C4-2B (cell line): Measurements from ENCODE around the gene AK4.

Experiments used
- H3K27ac ChIP-seq: fragments of 450-650 bp; 2 replicates; pipeline ENCODE4 v1.5.1; 2017
- ZFX ChIP-seq: fragments of 450-650 bp; IDR thresholded peaks from 2 replicates; pipeline ENCODE4 v1.6.1; 2017
- TF ChIP-seq, protein P1 (sequence below): fragments of 450-650 bp; conservative IDR thresholded peaks from 2 replicates; pipeline ENCODE4 v1.5.1; 2017; ENCODE audit warnings: mild to moderate bottlenecking

Gene AK4

GRCh38 chr1:65247419-65248359 lies 99.7 kb downstream of the AK4 start:
- TF ChIP-seq, protein P1, sequence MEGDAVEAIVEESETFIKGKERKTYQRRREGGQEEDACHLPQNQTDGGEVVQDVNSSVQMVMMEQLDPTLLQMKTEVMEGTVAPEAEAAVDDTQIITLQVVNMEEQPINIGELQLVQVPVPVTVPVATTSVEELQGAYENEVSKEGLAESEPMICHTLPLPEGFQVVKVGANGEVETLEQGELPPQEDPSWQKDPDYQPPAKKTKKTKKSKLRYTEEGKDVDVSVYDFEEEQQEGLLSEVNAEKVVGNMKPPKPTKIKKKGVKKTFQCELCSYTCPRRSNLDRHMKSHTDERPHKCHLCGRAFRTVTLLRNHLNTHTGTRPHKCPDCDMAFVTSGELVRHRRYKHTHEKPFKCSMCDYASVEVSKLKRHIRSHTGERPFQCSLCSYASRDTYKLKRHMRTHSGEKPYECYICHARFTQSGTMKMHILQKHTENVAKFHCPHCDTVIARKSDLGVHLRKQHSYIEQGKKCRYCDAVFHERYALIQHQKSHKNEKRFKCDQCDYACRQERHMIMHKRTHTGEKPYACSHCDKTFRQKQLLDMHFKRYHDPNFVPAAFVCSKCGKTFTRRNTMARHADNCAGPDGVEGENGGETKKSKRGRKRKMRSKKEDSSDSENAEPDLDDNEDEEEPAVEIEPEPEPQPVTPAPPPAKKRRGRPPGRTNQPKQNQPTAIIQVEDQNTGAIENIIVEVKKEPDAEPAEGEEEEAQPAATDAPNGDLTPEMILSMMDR = no peak
- no peak for TF ChIP-seq ZFX

DNA sequence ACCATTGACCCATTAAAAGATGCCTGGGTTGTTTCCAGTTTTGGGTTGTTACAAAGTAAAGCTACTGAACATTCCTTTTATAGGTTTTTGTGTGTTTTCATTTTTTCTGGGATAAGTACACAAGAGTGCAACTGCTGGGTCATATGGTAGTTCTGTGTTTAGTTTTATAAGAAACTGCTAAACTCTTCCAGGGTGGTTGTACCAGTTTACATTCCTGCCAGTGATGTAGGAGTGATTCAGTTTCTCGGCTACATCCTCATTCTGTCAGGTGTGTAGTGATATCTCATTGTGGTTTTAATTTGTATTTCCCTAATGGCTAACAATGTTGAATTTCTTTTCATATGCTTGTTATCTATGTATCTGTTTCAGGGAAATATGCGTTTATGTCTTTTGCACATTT lies 102.8 kb downstream of the AK4 start:
- no peak for TF ChIP-seq ZFX
- TF ChIP-seq, protein P1 = no peak
- H3K27ac ChIP-seq = no peak overlapping the region

More at GRCh38 chr1:65247419-65248359, 99.7 kb downstream of the AK4 start:
- H3K27ac ChIP-seq = no peak overlapping the region

DNA sequence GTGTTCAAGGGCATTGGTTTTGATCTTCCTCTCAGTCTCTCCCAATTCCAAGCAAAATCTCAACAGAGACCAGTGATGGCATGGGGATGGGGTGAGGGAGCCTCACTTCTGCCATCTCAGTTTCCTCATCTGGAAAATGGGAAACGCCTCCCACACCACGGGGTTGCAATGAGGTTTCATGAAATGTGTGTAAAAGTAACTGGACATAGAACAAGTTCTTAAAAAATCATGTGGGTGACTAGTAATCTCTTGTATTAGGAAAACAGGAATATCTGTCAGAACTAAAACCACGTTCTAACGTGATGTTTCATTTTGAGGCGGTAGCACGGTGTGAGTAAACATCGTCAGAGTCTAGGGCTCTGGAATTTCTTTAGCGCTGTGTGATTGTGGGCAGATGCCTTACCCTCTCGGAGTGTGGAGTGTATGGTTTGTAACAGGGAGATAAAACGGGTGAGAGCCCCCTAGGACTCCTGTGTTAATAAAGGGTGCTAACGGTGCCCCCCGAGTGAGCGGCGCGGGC lies 105.9 kb downstream of the AK4 start:
- 0 out of 2 replicates have a peak, but pooled peaks have one; percentile 12 for TF ChIP-seq ZFX
- TF ChIP-seq, protein P1 = no peak

GRCh38 chr1:65254320-65255034 lies 106.5 kb downstream of the AK4 start:
- H3K27ac ChIP-seq = peak overlapping the region; percentile 38

More for the DNA sequence above, 105.9 kb downstream of the AK4 start:
- H3K27ac ChIP-seq = peak overlapping the region; percentile 38

DNA sequence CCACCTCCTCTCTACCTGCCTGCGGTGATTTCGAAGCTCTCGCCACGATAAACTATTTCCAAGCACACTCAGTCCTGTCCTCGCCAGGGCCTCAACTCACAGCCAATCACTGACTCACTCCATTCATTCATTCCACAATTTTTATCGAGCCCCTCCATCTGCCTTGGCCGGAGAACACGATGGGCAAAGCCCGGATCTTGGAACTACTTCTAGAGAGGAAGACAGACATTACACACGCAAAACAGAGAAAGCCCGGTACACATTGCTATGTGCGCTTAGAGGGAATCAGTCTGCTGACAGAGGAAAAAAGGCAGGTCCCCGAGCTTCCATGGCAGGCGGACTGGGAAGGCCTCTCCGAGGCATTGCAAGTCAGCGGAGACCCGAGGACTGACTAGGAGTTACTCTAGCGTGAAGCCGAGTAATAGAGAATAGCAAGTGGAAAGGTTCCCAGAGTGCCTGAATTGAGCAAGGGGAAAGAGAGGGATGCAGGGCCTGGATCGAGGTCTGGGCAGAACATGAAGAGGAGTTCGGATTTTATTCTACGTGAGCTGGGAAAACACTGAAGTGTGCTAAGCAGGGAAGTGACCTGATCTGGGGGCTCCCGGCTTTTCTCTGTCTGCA lies 107.1 kb downstream of the AK4 start:
- no peak for TF ChIP-seq ZFX
- TF ChIP-seq, protein P1 = no peak
- H3K27ac ChIP-seq = no peak overlapping the region; the same call in 1 of the 2 replicates

More at GRCh38 chr1:65254320-65255034, 106.5 kb downstream of the AK4 start:
- TF ChIP-seq, protein P1 = peak; percentile 55
- no peak for TF ChIP-seq ZFX

- H3K27ac ChIP-seq = no peak overlapping the region
- no peak for TF ChIP-seq ZFX
- TF ChIP-seq, protein P1 = no peak
Observed at GRCh38 chr1:65255656-65256050, 107.7 kb downstream of the AK4 start.
